ENCODE measurements around the gene RELL2. TPM values are rescaled to one million over a fixed set of nuclear protein-coding genes. Genes with fewer than 3 reads are reported as not detected.
A peak's percentile ranks its signal among the peaks of the same experiment; 100 is the strongest.

Gene RELL2
- 9.8 and 11.1 TPM in 2 replicates for total RNA-seq (2021)
- long read RNA-seq, transcript RELL2-201 (7 exons, 2,520 nt): minor isoform, 12 of 95 reads
- long read RNA-seq, transcript RELL2-204 (6 exons, 2,461 nt): minor isoform, 16 of 95 reads
- long read RNA-seq, transcript RELL2-202 (8 exons, 2,154 nt): major isoform, 29 of 95 reads
- long read RNA-seq, partial matches to known transcripts: 6 of 95 reads
- long read RNA-seq, other reads (novel, unspliced or antisense): 31 of 95 reads

GRCh38 chr5:141636413-141637122, at the start of gene RELL2, which contains the start of gene HDAC3:
Gene RELL2 (plus strand): TSS chr5:141636997. CDS start chr5:141638226, 1,229 bp downstream.
Gene HDAC3 (minus strand): TSS chr5:141636849. CDS start chr5:141636790, 59 bp downstream.
- no peak within 1 kb of the TSS for H2AK5ac ChIP-seq (ENCODE audit: insufficient read length, low read length)
- Mint-ChIP-seq H3K27me3 (ENCODE audit: low read depth) (peaks cover 2% of the 10 kb centered on the region), H3K27ac (peak within 1 kb of the TSS; percentile 67 to 92 (median 83); a peak in 5 of 7 replicates), H3K36me3 (ENCODE audit: insufficient read depth in 1 of 3, low read depth in 3 of 3) (peaks cover 9 to 28% (median 19%) of the 10 kb centered on the region in 3 experiments; a peak in 6 of 7 replicates), H3K4me3 (peak within 1 kb of the TSS; percentile 92 to 96), H3K9me3 (no peaks in the 10 kb centered on the region; a peak in 1 of 5 replicates), H3K4me1 (peaks cover 18 to 23% of the 10 kb centered on the region in 2 experiments)
- no peak within 1 kb of the TSS for H3K27ac ChIP-seq (ENCODE audit: insufficient read length, low read depth, low read length)
- no peak for TF ChIP-seq CTCF (conservative IDR thresholded peaks at IDR 0.05)
- H3K4me2 ChIP-seq (ENCODE audit: insufficient read depth, insufficient read length, low read length): peak within 1 kb of the TSS; percentile 79
- H3K23ac ChIP-seq (ENCODE audit: insufficient read length, low read depth, low read length): no peak within 1 kb of the TSS
- H4K91ac ChIP-seq (ENCODE audit: insufficient read length, low read depth, low read length): no peak within 1 kb of the TSS
- H3K4ac ChIP-seq (ENCODE audit: low read depth, low read length): no peak within 1 kb of the TSS
- no peaks in the 10 kb centered on the region for H3K27me3 ChIP-seq (ENCODE audit: insufficient read depth, low read length)
- no CpG with 5 or more reads among the region's 55 CpGs for WGBS (ENCODE audit: extremely low coverage, insufficient read length, low lambda C conversion rate)
- no peak within 1 kb of the TSS for H2BK12ac ChIP-seq (ENCODE audit: insufficient read length, low read depth, low read length)
- H3K56ac ChIP-seq (ENCODE audit: insufficient read length, low read depth, low read length): no peak within 1 kb of the TSS
- H3K9me3 ChIP-seq (ENCODE audit: control insufficient read depth, low read depth, low read length): no peaks in the 10 kb centered on the region
- peak within 1 kb of the TSS; percentile 35 for H3K18ac ChIP-seq (ENCODE audit: insufficient read length, low read depth, low read length)
- H2AFZ ChIP-seq (ENCODE audit: low read length): no peak within 1 kb of the TSS
- no peak within 1 kb of the TSS for H2BK20ac ChIP-seq (ENCODE audit: low read depth, low read length, poor library complexity, severe bottlenecking)
- no peak within 1 kb of the TSS for H3T11ph ChIP-seq (ENCODE audit: low read length)
- no peak within 1 kb of the TSS for H2BK5ac ChIP-seq (ENCODE audit: insufficient read length, low read length)
- H3K79me2 ChIP-seq (ENCODE audit: insufficient read depth, low read length): peaks cover 10% of the 10 kb centered on the region; the same call in 1 of the 2 replicates
- H4K8ac ChIP-seq (replicated peaks; ENCODE audit: insufficient read length, low read depth, low read length): no peak within 1 kb of the TSS
- H2BK15ac ChIP-seq (ENCODE audit: low read depth, low read length): no peak within 1 kb of the TSS
- no peak within 1 kb of the TSS for H2BK120ac ChIP-seq (ENCODE audit: low read depth, low read length, poor library complexity, severe bottlenecking)
- H3K9ac ChIP-seq (ENCODE audit: extremely low read depth, insufficient read length, low read length): peak within 1 kb of the TSS; percentile 83
- H3K79me1 ChIP-seq (ENCODE audit: insufficient read depth, low read depth, low read length, poor library complexity, severe bottlenecking): peaks cover 10% of the 10 kb centered on the region
- peaks cover 14% of the 10 kb centered on the region for H3K23me2 ChIP-seq (ENCODE audit: insufficient read length, low read depth, low read length, poor library complexity, severe bottlenecking)
- H4K20me1 ChIP-seq (ENCODE audit: control insufficient read depth, insufficient read depth, insufficient read length): no peaks in the 10 kb centered on the region
- H4K5ac ChIP-seq (ENCODE audit: insufficient read length, low read depth, low read length): no peak within 1 kb of the TSS
- peak within 1 kb of the TSS; percentile 72 for H3K14ac ChIP-seq (ENCODE audit: insufficient read depth, low read length)
- DNase-seq: peak; percentile 95
- H3K4me1 ChIP-seq (ENCODE audit: insufficient read depth, low read length): peaks cover 4% of the 10 kb centered on the region; the same call in 1 of the 2 replicates
